Liver (tissue), 9 donors: ENCODE data around the gene ZNF780A. TPM values are rescaled to one million over a fixed set of nuclear protein-coding genes. Genes with fewer than 3 reads are reported as not detected.

ENCODE experiments used
- DNase-seq: peaks from one replicate; pipeline ENCODE4 v3.0.0-alpha.2; 2017; ENCODE audit warnings: low spot score
- H3K27ac ChIP-seq, 2 donors: one replicate each; pipeline ENCODE4 v1.7.0; 2013; ENCODE audit warnings: inconsistent platforms in 2 of 2, low read length in 2 of 2, control low read depth in 1 of 2, low read depth in 1 of 2, mild to moderate bottlenecking in 1 of 2
- H3K27me3 ChIP-seq, 4 donors: one replicate each; pipeline versions ENCODE4 v1.6.1 to v1.7.0; 2013; ENCODE audit warnings: low read length in 3 of 4, inconsistent platforms in 1 of 4, mild to moderate bottlenecking in 1 of 4, moderate library complexity in 1 of 4; ENCODE audit not compliant: control insufficient read depth in 4 of 4, insufficient read depth in 4 of 4
- H3K36me3 ChIP-seq, 4 donors: one replicate each; pipeline versions ENCODE4 v1.6.1 to v1.7.0; 2013; ENCODE audit warnings: low read length in 3 of 4, mild to moderate bottlenecking in 3 of 4, low read depth in 1 of 4, moderate library complexity in 1 of 4; ENCODE audit not compliant: control insufficient read depth in 4 of 4, insufficient read depth in 3 of 4
- H3K4me1 ChIP-seq, 4 donors: one replicate each; pipeline versions ENCODE4 v1.6.1 to v1.7.0; 2013; ENCODE audit warnings: low read length in 3 of 4, mild to moderate bottlenecking in 3 of 4, moderate library complexity in 1 of 4; ENCODE audit not compliant: control insufficient read depth in 4 of 4, insufficient read depth in 4 of 4
- H3K4me3 ChIP-seq, 3 donors: one replicate each; pipeline versions ENCODE4 v1.6.1 to v1.7.0; 2013; ENCODE audit warnings: low read length in 3 of 3, control low read depth in 1 of 3, low read depth in 1 of 3, mild to moderate bottlenecking in 1 of 3
- H3K9ac ChIP-seq, 2 donors: one replicate each; pipeline ENCODE4 v1.7.0; 2013; ENCODE audit warnings: low read length in 2 of 2, mild to moderate bottlenecking in 2 of 2, moderate library complexity in 2 of 2, control low read depth in 1 of 2, low read depth in 1 of 2
- H3K9me3 ChIP-seq, 4 donors: one replicate each; pipeline versions ENCODE4 v1.6.1 to v1.7.0; 2013; ENCODE audit warnings: low read length in 3 of 4; ENCODE audit not compliant: control insufficient read depth in 4 of 4
- EGR1 ChIP-seq, 2 donors: IDR thresholded peaks; 2 replicates each; pipeline ENCODE4 v1.6.1; 2016 to 2018; ENCODE audit warnings: antibody characterized with exemption in 2 of 2, low read depth in 2 of 2
- FOXA1 ChIP-seq: IDR thresholded peaks from 2 replicates; pipeline ENCODE4 v1.6.1; 2016; ENCODE audit warnings: antibody characterized with exemption
- FOXA2 ChIP-seq: IDR thresholded peaks from 2 replicates; pipeline ENCODE4 v1.6.1; 2016; ENCODE audit warnings: antibody characterized with exemption
- GABPA ChIP-seq, 2 donors: IDR thresholded peaks in 1 of 2; conservative IDR thresholded peaks in 1 of 2; 2 replicates each; pipeline ENCODE4 v1.6.1; 2016; ENCODE audit warnings: antibody characterized with exemption in 2 of 2, mild to moderate bottlenecking in 1 of 2, moderate library complexity in 1 of 2
- HNF4A ChIP-seq, 2 donors: conservative IDR thresholded peaks; 2 replicates each; pipeline ENCODE4 v1.6.1; 2016; ENCODE audit warnings: antibody characterized with exemption in 2 of 2, mild to moderate bottlenecking in 2 of 2
- HNF4G ChIP-seq: IDR thresholded peaks from 2 replicates; pipeline ENCODE4 v1.6.1; 2016; ENCODE audit warnings: antibody characterized with exemption
- JUND ChIP-seq, 2 donors: IDR thresholded peaks; 2 replicates each; pipeline ENCODE4 v1.6.1; 2016; ENCODE audit warnings: antibody characterized with exemption in 2 of 2
- NR2F2 ChIP-seq: IDR thresholded peaks from 2 replicates; pipeline ENCODE4 v1.6.1; 2016; ENCODE audit warnings: antibody characterized with exemption
- RAD21 ChIP-seq, 2 donors: IDR thresholded peaks; 2 replicates each; pipeline ENCODE4 v1.6.1; 2016; ENCODE audit warnings: antibody characterized with exemption in 2 of 2, mild to moderate bottlenecking in 2 of 2
- RXRA ChIP-seq, 2 donors: IDR thresholded peaks; 2 replicates each; pipeline ENCODE4 v1.6.1; 2017 to 2018; ENCODE audit warnings: antibody characterized with exemption in 2 of 2, mild to moderate bottlenecking in 1 of 2
- SP1 ChIP-seq: IDR thresholded peaks from 2 replicates; pipeline ENCODE4 v1.6.1; 2018; ENCODE audit warnings: antibody characterized with exemption, mild to moderate bottlenecking
- TAF1 ChIP-seq: conservative IDR thresholded peaks from 2 replicates; pipeline ENCODE4 v1.6.1; 2016; ENCODE audit warnings: antibody characterized with exemption, mild to moderate bottlenecking
- YY1 ChIP-seq: IDR thresholded peaks from 2 replicates; pipeline ENCODE4 v1.6.1; 2016; ENCODE audit warnings: antibody characterized with exemption, mild to moderate bottlenecking
- WGBS: extraction: QIAGEN DNeasy Blood & Tissue Kit; methylation state at CpG from one replicate; pipeline ENCODE4 v1.1.7; 2013; 5-methylcytosine and 5-hydroxymethylcytosine counted together
- polyA plus RNA-seq, 2 donors: library from polyadenylated mRNA; stranded (reverse) in 1 of 2; unstranded in 1 of 2; fragments of 200-250 nt in 1 of 2; fragments of >200 nt in 1 of 2; fragmentation: Nextera tagmentation in 1 of 2; extraction: Ambion mirVana in 1 of 2; gene quantifications; one replicate each; pipeline versions ENCODE4 v1.2.1 to v1.2.3, GENCODE V29; 2013 to 2015
- total RNA-seq, 2 donors: library from RNA; depleted of rRNA; stranded (reverse); fragments of >200 nt; gene quantifications; one replicate each; pipeline ENCODE4 v1.2.3, GENCODE V29; 2014
- TF ChIP-seq, protein P1 (sequence below): IDR thresholded peaks from 2 replicates; pipeline ENCODE4 v1.6.1; 2016; ENCODE audit warnings: antibody characterized with exemption, mild to moderate bottlenecking
- TF ChIP-seq, protein P2 (sequence below): IDR thresholded peaks from 2 replicates; pipeline ENCODE4 v1.6.1; 2016; ENCODE audit warnings: antibody characterized with exemption
- TF ChIP-seq, protein P3 (sequence below): fragments of 150-350 bp; IDR thresholded peaks from 2 replicates; pipeline ENCODE4 v1.5.1; 2017; ENCODE audit warnings: improper control_type of control experiment, low read depth, low read length; ENCODE audit not compliant: missing input control
- TF ChIP-seq, protein P4 (sequence below): IDR thresholded peaks from 2 replicates; pipeline ENCODE4 v1.6.1; 2016; ENCODE audit warnings: antibody characterized with exemption
- donor health status: healthy.
- donor health status: healthy.
- donor health status: healthy.
- donor health status: healthy.
- donor health status: healthy.

Gene ZNF780A
- total and polyA plus RNA-seq, 4 donors: 10.9 to 18.7 (median 14.0) TPM

DNA sequence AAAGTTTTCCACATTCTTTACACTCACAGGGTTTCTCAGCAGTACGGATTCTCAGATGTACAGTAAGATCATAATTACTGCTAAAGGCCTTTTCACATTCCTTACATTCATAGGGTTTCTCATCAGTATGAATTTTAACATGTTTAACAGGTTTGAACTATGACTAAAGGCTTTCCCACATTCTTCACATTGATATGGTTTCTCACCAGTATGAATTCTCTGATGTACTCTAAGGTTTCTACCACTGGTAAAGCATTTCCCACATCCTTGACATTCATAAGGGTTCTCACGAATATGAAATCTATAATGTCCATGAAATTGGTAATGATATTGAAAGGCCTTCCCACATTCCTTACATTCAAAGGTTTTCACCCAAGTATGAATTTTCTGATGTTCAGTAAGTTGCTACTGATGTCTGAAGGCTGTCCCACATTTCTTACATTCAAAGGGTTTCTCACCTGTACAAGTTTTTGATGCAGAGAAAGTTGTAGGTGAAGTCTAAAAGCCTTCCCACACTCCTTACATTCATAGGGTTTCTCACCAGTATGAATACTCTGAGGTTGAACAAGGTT lies 56.7 kb downstream of the ZNF780A start:
- Histone ChIP-seq H3K27me3 (no peaks in the 10 kb centered on the region), H3K36me3 (peaks cover 0 to 3% (median under 1%) of the 10 kb centered on the region in 4 donors), H3K27ac (no peak overlapping the region), H3K9ac (no peak overlapping the region), H3K9me3 (peaks cover 23 to 69% (median 63%) of the 10 kb centered on the region in 4 donors), H3K4me3 (peak overlapping the region in 2 of 3 donors; percentile 46 to 55), H3K4me1 (no peaks in the 10 kb centered on the region)
- TF ChIP-seq, protein P1, sequence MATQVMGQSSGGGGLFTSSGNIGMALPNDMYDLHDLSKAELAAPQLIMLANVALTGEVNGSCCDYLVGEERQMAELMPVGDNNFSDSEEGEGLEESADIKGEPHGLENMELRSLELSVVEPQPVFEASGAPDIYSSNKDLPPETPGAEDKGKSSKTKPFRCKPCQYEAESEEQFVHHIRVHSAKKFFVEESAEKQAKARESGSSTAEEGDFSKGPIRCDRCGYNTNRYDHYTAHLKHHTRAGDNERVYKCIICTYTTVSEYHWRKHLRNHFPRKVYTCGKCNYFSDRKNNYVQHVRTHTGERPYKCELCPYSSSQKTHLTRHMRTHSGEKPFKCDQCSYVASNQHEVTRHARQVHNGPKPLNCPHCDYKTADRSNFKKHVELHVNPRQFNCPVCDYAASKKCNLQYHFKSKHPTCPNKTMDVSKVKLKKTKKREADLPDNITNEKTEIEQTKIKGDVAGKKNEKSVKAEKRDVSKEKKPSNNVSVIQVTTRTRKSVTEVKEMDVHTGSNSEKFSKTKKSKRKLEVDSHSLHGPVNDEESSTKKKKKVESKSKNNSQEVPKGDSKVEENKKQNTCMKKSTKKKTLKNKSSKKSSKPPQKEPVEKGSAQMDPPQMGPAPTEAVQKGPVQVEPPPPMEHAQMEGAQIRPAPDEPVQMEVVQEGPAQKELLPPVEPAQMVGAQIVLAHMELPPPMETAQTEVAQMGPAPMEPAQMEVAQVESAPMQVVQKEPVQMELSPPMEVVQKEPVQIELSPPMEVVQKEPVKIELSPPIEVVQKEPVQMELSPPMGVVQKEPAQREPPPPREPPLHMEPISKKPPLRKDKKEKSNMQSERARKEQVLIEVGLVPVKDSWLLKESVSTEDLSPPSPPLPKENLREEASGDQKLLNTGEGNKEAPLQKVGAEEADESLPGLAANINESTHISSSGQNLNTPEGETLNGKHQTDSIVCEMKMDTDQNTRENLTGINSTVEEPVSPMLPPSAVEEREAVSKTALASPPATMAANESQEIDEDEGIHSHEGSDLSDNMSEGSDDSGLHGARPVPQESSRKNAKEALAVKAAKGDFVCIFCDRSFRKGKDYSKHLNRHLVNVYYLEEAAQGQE: no peak
- TF ChIP-seq, protein P2, sequence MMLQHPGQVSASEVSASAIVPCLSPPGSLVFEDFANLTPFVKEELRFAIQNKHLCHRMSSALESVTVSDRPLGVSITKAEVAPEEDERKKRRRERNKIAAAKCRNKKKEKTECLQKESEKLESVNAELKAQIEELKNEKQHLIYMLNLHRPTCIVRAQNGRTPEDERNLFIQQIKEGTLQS: no peak
- TF ChIP-seq SP1 (no peak), FOXA2 (no peak), TAF1 (no peak), HNF4A (conservative IDR thresholded peaks at IDR 0.05) (no peak), FOXA1 (no peak)
- 98% methylated on average over 2 of the region's 2 CpGs for WGBS
- DNase-seq: no peak

DNA sequence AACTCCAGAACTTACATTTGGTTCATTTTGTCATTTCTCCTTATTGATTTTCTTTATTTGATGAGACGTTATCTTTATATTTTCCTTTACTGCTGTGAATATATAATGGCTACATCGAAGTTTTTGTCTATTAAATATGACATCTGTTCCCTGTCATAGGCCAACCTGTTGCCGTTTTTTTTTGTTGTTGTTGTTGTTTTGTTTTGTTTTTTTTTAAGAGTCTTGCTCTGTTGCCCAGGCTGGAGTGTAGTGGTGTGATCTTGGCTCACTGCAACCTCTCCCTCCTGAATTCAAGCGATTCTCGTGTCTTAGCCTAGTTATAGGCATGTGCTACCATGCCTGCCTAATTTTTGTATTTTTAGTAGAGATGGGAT lies 64.2 kb downstream of the ZNF780A start:
- DNase-seq: no peak
- H3K4me3 ChIP-seq: peak overlapping the region in 2 of 3 donors; percentile 27 to 57
- peaks cover 34 to 86% (median 58%) of the 10 kb centered on the region in 4 donors for H3K9me3 ChIP-seq
- no peak overlapping the region for H3K27ac ChIP-seq
- no peaks in the 10 kb centered on the region for H3K27me3 ChIP-seq
- 97% methylated on average over 5 of the region's 5 CpGs for WGBS
- no peaks in the 10 kb centered on the region for H3K36me3 ChIP-seq
- H3K9ac ChIP-seq: no peak overlapping the region
- no peak for TF ChIP-seq GABPA (IDR thresholded peaks at IDR 0.05 in 1 of 2, conservative IDR thresholded peaks at IDR 0.05 in 1 of 2)
- TF ChIP-seq FOXA2: no peak
- TF ChIP-seq, protein P1: no peak
- TF ChIP-seq, protein P2: no peak
- no peak for TF ChIP-seq RXRA (IDR thresholded peaks at IDR 0.05)
- no peak for TF ChIP-seq HNF4G
- no peak for TF ChIP-seq JUND (IDR thresholded peaks at IDR 0.05)
- TF ChIP-seq TAF1: no peak
- TF ChIP-seq, protein P3, sequence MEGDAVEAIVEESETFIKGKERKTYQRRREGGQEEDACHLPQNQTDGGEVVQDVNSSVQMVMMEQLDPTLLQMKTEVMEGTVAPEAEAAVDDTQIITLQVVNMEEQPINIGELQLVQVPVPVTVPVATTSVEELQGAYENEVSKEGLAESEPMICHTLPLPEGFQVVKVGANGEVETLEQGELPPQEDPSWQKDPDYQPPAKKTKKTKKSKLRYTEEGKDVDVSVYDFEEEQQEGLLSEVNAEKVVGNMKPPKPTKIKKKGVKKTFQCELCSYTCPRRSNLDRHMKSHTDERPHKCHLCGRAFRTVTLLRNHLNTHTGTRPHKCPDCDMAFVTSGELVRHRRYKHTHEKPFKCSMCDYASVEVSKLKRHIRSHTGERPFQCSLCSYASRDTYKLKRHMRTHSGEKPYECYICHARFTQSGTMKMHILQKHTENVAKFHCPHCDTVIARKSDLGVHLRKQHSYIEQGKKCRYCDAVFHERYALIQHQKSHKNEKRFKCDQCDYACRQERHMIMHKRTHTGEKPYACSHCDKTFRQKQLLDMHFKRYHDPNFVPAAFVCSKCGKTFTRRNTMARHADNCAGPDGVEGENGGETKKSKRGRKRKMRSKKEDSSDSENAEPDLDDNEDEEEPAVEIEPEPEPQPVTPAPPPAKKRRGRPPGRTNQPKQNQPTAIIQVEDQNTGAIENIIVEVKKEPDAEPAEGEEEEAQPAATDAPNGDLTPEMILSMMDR: no peak
- no peak for TF ChIP-seq FOXA1
- no peak for TF ChIP-seq NR2F2
- no peak for TF ChIP-seq RAD21 (IDR thresholded peaks at IDR 0.05)
- TF ChIP-seq, protein P4, sequence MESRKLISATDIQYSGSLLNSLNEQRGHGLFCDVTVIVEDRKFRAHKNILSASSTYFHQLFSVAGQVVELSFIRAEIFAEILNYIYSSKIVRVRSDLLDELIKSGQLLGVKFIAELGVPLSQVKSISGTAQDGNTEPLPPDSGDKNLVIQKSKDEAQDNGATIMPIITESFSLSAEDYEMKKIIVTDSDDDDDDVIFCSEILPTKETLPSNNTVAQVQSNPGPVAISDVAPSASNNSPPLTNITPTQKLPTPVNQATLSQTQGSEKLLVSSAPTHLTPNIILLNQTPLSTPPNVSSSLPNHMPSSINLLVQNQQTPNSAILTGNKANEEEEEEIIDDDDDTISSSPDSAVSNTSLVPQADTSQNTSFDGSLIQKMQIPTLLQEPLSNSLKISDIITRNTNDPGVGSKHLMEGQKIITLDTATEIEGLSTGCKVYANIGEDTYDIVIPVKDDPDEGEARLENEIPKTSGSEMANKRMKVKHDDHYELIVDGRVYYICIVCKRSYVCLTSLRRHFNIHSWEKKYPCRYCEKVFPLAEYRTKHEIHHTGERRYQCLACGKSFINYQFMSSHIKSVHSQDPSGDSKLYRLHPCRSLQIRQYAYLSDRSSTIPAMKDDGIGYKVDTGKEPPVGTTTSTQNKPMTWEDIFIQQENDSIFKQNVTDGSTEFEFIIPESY: no peak
- TF ChIP-seq YY1: no peak
- no peak for TF ChIP-seq SP1
- TF ChIP-seq EGR1 (IDR thresholded peaks at IDR 0.05; ENCODE audit: low read depth in 2 of 2): no peak
- H3K4me1 ChIP-seq: no peaks in the 10 kb centered on the region
